ENCODE results near the gene CARD11.
"Not testable (repeated sequence)": the region's sequence is repeated elsewhere in the genome, so short reads cannot be mapped to it uniquely, and the experiment has no call there.

The CARD11 gene

GRCh38 chr7:2965745-2966270 lies 77.9 kb downstream of the CARD11 start:
- DNase-seq = no peak

DNA sequence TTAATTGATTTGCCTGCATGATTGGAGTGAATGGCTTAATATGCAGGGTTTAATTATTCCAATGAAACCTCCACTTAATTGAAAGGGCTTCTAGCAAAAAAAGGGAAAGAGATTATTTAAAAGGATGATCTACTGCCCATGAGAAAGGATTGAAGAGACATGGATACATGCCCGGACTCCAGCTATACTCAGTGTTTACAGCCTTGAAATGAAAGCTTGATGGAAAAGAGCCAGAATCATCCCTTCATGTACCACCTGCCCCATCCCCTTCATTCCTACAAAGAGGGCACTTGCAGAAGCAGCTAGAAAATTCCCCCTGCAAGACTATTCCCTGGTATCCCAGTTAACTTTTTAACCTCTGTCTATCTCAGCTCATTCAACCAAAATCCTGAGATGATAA lies 78.4 kb downstream of the CARD11 start:
- no peak for DNase-seq

DNA sequence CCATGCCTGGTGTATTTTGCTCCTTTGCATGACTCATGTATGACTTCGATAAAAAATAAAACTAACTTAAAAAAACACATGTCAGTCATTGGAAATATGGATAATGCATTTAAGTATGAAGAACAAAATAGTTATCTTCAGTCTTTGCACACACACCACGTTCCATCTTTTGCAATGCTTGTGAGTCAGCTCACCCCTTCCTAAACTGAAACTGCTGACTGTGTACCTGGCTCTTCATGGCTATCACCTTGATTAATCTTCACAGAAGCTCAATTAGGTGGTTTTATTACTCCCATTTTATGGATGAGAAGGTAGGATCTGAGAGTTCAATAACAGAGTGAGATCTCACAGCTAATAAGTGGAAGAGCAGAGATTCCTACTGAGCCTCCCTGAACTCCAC lies 79.5 kb downstream of the CARD11 start:
- no peak for DNase-seq

- DNase-seq = no peak
These were observed 80.8 kb downstream of the CARD11 start for GRCh38 chr7:2962865-2963264.

DNA sequence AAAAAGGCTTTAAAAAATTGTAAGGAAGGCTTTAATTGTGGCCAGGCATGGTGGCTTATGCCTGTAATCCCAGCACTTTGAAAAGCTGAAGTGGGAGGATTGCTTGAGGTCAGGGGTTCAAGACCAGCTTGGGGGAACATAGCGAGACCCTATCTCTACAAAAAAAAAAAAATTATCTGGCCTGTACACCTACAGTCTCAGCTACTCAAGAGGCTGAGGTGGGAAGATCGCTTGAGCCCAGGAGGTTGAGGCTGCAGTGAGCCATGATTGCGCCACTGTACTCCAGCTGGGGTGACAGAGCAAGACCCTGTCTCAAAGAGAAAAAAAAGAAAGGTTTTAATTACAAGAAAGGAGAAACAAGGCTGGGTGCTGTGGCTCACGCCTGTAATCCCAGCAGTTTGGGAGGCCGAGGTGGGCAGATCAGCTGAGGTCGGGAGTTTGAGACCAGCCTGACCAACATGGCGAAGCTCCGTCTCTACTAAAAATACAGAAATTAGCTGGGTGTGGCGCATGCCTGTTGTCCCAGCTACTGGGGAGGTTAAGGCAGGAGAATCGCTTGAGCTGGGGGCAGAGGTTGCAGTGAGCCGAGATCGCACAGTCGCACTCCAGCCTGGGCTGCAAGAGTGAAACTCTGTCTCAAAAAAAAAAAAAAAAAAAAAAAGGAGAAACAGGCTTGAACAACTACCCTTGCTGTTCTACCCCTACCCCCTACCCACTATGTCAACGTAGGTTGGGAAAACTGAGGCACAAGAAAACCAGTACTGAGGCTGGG lies 83.7 kb downstream of the CARD11 start:
- no peak for DNase-seq

DNA sequence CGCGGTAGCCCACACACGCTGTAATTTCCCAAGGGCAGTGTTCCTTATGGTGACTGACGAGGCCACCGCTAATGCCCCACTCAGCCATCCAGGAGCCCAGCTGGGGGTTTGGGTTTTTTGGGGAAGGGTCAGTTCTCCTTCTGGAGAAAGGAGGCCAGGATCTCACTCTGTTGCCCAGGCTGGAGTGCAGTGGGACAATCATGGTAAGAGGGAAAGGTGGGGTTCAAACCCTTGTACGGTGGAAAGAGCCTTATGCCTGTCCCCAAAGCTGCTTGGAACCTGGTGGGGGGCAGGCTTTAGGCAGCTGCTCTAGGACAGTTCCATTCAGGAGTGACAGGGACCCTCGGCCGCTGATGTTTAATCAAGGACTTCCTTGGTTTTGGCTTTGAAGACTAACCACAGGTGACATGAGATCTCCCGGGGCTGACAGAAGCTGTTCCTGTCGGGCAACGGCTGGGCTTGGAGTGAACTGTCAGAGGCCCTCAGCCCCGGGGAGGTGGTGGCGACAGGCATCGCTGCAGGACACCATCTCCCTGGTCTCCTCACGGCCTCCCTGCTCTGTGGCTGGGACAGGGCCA lies 84.5 kb downstream of the CARD11 start:
- DNase-seq = no peak

DNA sequence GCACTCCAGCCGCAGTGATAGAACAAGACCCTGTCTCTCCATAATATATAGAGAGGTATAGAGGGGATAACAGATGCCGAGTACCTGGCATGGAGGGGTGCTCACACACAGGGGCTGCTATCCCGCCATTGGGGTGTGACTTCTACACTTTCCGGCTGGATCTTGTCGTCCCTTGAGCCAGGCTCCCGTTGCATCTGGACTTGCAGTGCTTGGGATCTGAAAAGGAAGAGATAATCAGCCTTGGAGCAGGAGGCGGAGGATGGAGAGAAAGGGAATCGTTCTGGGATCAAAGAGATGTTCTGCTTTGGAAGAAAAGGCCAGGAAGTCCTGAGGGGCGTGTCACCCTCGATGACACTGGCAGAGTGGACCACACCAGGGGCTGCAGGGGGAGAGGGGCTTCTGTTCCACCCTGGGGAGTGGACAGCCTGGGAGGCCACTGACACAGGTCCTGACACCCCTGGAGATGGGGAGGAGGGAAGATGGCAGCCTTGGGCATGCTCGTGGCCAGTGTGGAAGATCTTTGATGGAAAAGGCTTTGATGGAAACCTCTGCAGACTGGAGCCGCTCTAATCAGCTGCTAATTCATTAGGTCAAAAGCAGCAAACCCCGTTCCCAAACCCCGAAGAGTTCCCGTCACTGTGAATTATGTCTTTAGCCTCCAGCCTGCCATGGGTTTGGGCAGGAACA lies 85.1 kb downstream of the CARD11 start:
- no peak for DNase-seq

DNA sequence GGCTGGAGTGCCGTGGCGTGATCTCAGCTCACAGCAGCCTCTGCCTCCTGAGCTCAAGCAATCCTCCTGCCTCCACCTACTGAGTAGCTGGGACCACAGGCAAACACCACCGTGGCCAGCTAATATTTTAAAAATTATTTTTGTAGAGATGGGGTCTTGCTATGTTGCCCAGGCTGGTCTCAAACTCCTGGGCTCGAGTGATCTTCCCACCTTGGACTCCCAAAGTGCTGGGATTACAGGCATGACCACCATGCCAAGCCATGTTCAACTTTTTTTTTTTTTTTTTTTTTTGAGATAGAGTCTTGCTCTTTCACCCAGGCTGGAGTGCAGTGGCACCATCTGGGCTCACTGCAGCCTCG lies 86.3 kb downstream of the CARD11 start:
- not testable (repeated sequence) for DNase-seq

GRCh38 chr7:2956526-2957368 lies 86.9 kb downstream of the CARD11 start:
- DNase-seq = no peak

DNA sequence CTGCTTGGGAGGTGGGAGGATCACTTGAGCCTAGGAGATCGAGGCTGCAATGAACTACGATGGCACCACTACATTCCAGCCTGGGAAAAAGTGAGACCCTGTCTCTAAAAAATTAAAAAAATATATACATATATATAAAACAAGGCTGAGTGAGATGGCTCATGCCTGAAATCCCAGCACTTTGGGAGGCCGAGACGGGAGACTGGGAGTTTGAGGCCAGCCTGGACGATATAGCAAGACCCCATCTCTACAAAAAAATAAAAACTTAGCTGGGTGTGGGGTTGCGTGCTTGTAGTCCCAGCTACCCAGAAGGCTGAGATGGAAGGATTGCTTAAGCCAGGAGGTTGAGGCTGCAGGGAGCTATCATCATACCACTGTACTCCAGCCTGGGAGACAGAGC lies 87.6 kb downstream of the CARD11 start:
- no peak for DNase-seq

- DNase-seq = no peak
These were observed 88.4 kb downstream of the CARD11 start for GRCh38 chr7:2955269-2955668.

DNA sequence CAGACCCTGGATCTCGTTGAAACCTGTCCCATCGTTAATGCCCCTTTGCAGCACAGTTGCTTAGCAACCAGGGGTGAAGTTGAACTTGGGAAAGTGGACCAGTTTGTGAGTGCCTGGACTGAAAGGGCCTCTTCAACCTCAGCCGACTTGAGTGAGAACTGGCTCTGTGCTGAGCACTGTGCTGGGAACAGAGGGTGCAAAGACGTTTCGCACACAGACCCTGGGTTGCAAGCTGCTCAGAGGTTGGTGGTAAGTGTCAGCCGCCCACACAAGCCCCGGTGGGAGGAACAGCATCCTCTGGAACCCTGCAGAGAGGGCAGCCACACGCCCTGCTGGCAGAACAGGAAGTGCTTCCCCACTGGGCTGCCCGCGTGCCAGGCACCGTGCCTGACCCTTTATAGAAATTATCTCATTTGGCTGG lies 89.2 kb downstream of the CARD11 start:
- no peak for DNase-seq

GRCh38 chr7:2953588-2954407 lies 89.9 kb downstream of the CARD11 start:
- no peak for DNase-seq

GRCh38 chr7:2953099-2953498 lies 90.6 kb downstream of the CARD11 start:
- DNase-seq = no peak

DNA sequence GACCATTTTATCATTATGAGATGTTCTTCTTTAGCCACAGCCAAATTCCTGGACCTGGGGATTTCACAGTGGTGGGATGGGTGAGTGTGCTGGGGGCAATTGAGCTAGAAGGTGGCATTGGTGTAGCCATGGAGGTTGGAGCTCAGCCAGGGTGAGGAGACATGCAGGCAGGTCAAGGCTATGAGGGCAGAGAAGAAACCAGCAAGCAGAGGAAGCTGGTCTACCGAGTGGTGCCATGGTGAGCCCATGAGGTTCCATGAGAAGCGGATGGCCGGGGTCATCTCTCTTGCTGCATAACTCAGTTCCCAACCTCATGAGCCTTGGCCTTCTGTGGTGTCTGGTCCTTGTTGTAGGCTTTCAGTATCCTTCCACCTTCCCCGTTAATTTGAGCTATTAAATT lies 91.4 kb downstream of the CARD11 start:
- no peak for DNase-seq

DNA sequence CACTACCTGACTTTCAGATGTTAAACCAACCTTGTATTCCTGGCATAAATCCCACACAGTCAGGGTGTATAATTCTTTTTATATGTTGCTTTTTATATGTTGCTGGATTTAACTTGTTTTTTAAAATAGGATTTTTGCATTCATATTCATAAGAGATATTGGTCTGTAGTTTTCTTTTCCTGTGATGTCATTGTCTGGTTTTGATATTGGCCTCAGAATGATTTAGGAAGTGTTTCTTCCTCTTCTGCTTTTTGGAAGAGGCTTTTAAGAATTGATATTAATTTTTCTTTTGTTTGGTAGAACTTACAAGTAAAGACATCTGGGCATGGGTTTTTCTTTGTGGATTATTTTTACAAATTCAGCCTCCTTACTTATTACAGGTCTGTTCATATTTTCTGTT lies 93.1 kb downstream of the CARD11 start:
- no peak for DNase-seq

- no peak for DNase-seq
These were observed 94.9 kb downstream of the CARD11 start for GRCh38 chr7:2948749-2949148.

GRCh38 chr7:2947058-2947780 lies 96.4 kb downstream of the CARD11 start:
- DNase-seq = no peak

DNA sequence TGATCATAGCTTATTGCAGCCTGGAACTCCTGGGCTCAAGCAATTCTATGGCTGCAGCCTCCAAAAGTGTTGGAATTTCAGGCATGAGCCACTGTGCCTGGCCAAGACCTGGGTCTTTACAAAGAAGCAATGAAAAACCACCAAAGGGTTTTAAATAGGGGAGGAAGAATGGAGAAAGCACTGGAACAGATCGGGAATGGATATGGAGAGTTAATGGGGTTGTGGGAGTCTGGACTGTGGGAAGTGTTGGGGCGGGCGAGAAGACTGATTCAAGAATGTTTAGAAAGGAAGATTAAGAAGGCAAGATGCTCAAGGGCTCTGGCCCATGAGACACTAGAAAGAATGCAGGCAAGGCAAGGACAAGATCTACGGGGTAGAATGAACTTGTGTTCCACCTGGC lies 98.5 kb downstream of the CARD11 start:
- no peak for DNase-seq

GRCh38 chr7:2944739-2945138 lies 98.9 kb downstream of the CARD11 start:
- DNase-seq = no peak
